Skin epidermis (tissue), 12 donors: ENCODE measurements around the gene IQSEC3.
A peak's percentile ranks its signal among the peaks of the same experiment; 100 is the strongest.

Experiments
- H3K27ac ChIP-seq, 21 experiments: fragments of 200-600 bp; sonication (generic) in 11 of 21; one replicate each; pipeline ENCODE4 v1.5.0; 2020; ENCODE audit warnings: mild to moderate bottlenecking in 3 of 21, inconsistent platforms in 2 of 21, moderate library complexity in 2 of 21
- H3K4me3 ChIP-seq, 7 experiments: fragments of 200-600 bp; sonication (generic) in 2 of 7; one replicate each; pipeline ENCODE4 v1.5.0; 2020; ENCODE audit warnings: inconsistent platforms in 2 of 7, mild to moderate bottlenecking in 2 of 7, moderate library complexity in 1 of 7

The IQSEC3 gene

GRCh38 chr12:171743-172676 lies 105.4 kb downstream of the IQSEC3 start:
- Histone ChIP-seq H3K27ac (no peak overlapping the region), H3K4me3 (no peak overlapping the region)

- Histone ChIP-seq H3K4me3 (no peak overlapping the region), H3K27ac (no peak overlapping the region)
Measured at GRCh38 chr12:172732-173161, 106.2 kb downstream of the IQSEC3 start.

GRCh38 chr12:174124-174523 lies 107.6 kb downstream of the IQSEC3 start:
- Histone ChIP-seq H3K27ac (no peak overlapping the region), H3K4me3 (no peak overlapping the region)

GRCh38 chr12:174596-174995 lies 108.0 kb downstream of the IQSEC3 start:
- Histone ChIP-seq H3K4me3 (no peak overlapping the region), H3K27ac (no peak overlapping the region)

- H3K27ac ChIP-seq: no peak overlapping the region
- H3K4me3 ChIP-seq: no peak overlapping the region
Measured at GRCh38 chr12:175250-175649, 108.7 kb downstream of the IQSEC3 start.

- Histone ChIP-seq H3K27ac (no peak overlapping the region), H3K4me3 (no peak overlapping the region)
Measured at GRCh38 chr12:175759-176158, 109.2 kb downstream of the IQSEC3 start.

- H3K4me3 ChIP-seq: no peak overlapping the region
- H3K27ac ChIP-seq: peak overlapping the region in 3 of 21 experiments; percentile 11 to 57 (median 49)
Measured at GRCh38 chr12:176321-177181, 110.0 kb downstream of the IQSEC3 start.

- Histone ChIP-seq H3K4me3 (no peak overlapping the region), H3K27ac (peak overlapping the region in 3 of 21 experiments; percentile 11 to 57 (median 49))
Measured at GRCh38 chr12:177336-177979, 110.9 kb downstream of the IQSEC3 start.

- Histone ChIP-seq H3K4me3 (no peak overlapping the region), H3K27ac (no peak overlapping the region)
Measured at GRCh38 chr12:177980-178828, 111.6 kb downstream of the IQSEC3 start.

- no peak overlapping the region for H3K4me3 ChIP-seq
- no peak overlapping the region for H3K27ac ChIP-seq
Measured at GRCh38 chr12:178829-179109, 112.2 kb downstream of the IQSEC3 start.

GRCh38 chr12:179131-179884 lies 112.7 kb downstream of the IQSEC3 start:
- H3K4me3 ChIP-seq: no peak overlapping the region
- no peak overlapping the region for H3K27ac ChIP-seq

GRCh38 chr12:179885-180284 lies 113.3 kb downstream of the IQSEC3 start:
- no peak overlapping the region for H3K4me3 ChIP-seq
- no peak overlapping the region for H3K27ac ChIP-seq

GRCh38 chr12:180445-180844 lies 113.9 kb downstream of the IQSEC3 start:
- Histone ChIP-seq H3K4me3 (no peak overlapping the region), H3K27ac (no peak overlapping the region)

GRCh38 chr12:181921-182320 lies 115.4 kb downstream of the IQSEC3 start:
- Histone ChIP-seq H3K27ac (peak overlapping the region in 1 of 21 experiments; percentile 9), H3K4me3 (no peak overlapping the region)

GRCh38 chr12:182381-182892 lies 115.9 kb downstream of the IQSEC3 start:
- Histone ChIP-seq H3K27ac (peak overlapping the region in 1 of 21 experiments; percentile 9), H3K4me3 (no peak overlapping the region)

GRCh38 chr12:184811-185575 lies 118.4 kb downstream of the IQSEC3 start:
- no peak overlapping the region for H3K4me3 ChIP-seq
- H3K27ac ChIP-seq: no peak overlapping the region

- H3K27ac ChIP-seq: no peak overlapping the region
Measured at GRCh38 chr12:185576-185955, 119.0 kb downstream of the IQSEC3 start.

More at GRCh38 chr12:185576-185955, 119.0 kb downstream of the IQSEC3 start:
- no peak overlapping the region for H3K4me3 ChIP-seq
